IPS-NIHi7 (cell line): Measurements from ENCODE around the gene GNAT2.
A peak's percentile ranks its signal among the peaks of the same experiment; 100 is the strongest.

ENCODE experiments used
- DNase-seq: peaks from one replicate; pipeline ENCODE4 v3.0.0; 2012; ENCODE audit warnings: mixed read lengths; ENCODE audit errors: extremely low spot score

Gene GNAT2

GRCh38 chr1:109610609-109611307, 8.7 kb downstream of the GNAT2 start:
- DNase-seq, result no peak

- DNase-seq, result no peak
Observed at GRCh38 chr1:109609881-109610280, 9.5 kb downstream of the GNAT2 start.

- no peak for DNase-seq
Observed at GRCh38 chr1:109605381-109605780, 14.0 kb downstream of the GNAT2 start.

- no peak for DNase-seq
Observed at GRCh38 chr1:109603229-109603628, 16.2 kb downstream of the GNAT2 start.

GRCh38 chr1:109598655-109599054, 20.8 kb downstream of the GNAT2 start:
- peak; percentile 64 for DNase-seq

GRCh38 chr1:109598156-109598555, 21.3 kb downstream of the GNAT2 start:
- no peak for DNase-seq

- no peak for DNase-seq
Observed at GRCh38 chr1:109595531-109595930, 23.9 kb downstream of the GNAT2 start.

GRCh38 chr1:109592916-109593315, 26.5 kb downstream of the GNAT2 start:
- DNase-seq, result no peak

GRCh38 chr1:109589679-109590078, 29.7 kb downstream of the GNAT2 start:
- no peak for DNase-seq

- DNase-seq, result no peak
Observed at GRCh38 chr1:109589177-109589576, 30.2 kb downstream of the GNAT2 start.

GRCh38 chr1:109586055-109586454, 33.4 kb downstream of the GNAT2 start:
- no peak for DNase-seq

- no peak for DNase-seq
Observed at GRCh38 chr1:109584766-109585165, 34.6 kb downstream of the GNAT2 start.

- DNase-seq, result no peak
Observed at GRCh38 chr1:109582021-109582420, 37.4 kb downstream of the GNAT2 start.

GRCh38 chr1:109579491-109579890, 39.9 kb downstream of the GNAT2 start:
- DNase-seq, result no peak

GRCh38 chr1:109578947-109579443, 40.4 kb downstream of the GNAT2 start:
- no peak for DNase-seq

GRCh38 chr1:109573785-109574184, 45.6 kb downstream of the GNAT2 start:
- DNase-seq, result no peak

- DNase-seq, result peak; percentile 15
Observed at GRCh38 chr1:109570414-109570813, 49.0 kb downstream of the GNAT2 start.

GRCh38 chr1:109569323-109569722, 50.1 kb downstream of the GNAT2 start:
- no peak for DNase-seq

- DNase-seq, result no peak
Observed at GRCh38 chr1:109567877-109568672, 51.3 kb downstream of the GNAT2 start.

- no peak for DNase-seq
Observed at GRCh38 chr1:109566982-109567381, 52.4 kb downstream of the GNAT2 start.

- no peak for DNase-seq
Observed at GRCh38 chr1:109565241-109565640, 54.2 kb downstream of the GNAT2 start.

- no peak for DNase-seq
Observed at GRCh38 chr1:109564194-109564878, 55.1 kb downstream of the GNAT2 start.
